ENCODE measurements around the gene HSDL2. TPM values are rescaled to one million over a fixed set of nuclear protein-coding genes. Genes with fewer than 3 reads are reported as not detected.

HSDL2 gene
- total and polyA plus RNA-seq, 2 of the 4 experiments (the other 2 are of a cell fraction) = 17.7 to 65.8 TPM

DNA sequence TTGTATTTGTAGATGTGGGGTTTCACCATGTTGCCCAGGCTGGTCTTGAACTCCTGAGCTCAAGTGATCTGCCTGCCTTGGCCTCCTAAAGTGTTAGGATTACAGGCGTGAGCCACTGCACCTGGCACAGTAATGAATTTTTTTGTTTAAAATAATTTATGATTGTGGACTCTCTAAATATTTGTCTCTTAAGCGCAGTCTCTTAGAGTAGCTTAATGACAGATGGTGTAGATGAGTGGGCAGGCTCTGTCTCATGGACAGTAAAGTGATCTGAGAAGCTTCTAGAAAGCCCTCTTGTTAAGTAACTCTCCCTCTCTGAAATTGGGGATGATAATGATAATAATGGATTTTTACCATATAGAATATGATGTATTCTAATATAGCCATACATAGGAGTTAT is 59.3 kb downstream of the HSDL2 start:
- no peak for ATAC-seq (ENCODE audit: low read depth)
- H3K23ac ChIP-seq (ENCODE audit: low read depth, low read length) = no peak overlapping the region
- no peak overlapping the region for H2AFZ ChIP-seq (replicated peaks; ENCODE audit: low read length, poor library complexity)
- H3K4ac ChIP-seq (ENCODE audit: low read depth, low read length) = no peak overlapping the region
- peaks cover 2% of the 10 kb centered on the region; the same call in 1 of the 2 replicates for H3K9me1 ChIP-seq (ENCODE audit: insufficient read depth, low read length)
- H2BK20ac ChIP-seq (ENCODE audit: low read depth, low read length) = no peak overlapping the region
- TF ChIP-seq RFX5 (IDR thresholded peaks at IDR 0.05; ENCODE audit: low read depth, low read length) (no peak), RAD21 (IDR thresholded peaks at IDR 0.05; ENCODE audit: low read length) (no peak), MAZ (IDR thresholded peaks at IDR 0.05; ENCODE audit: borderline replicate concordance, low read depth, low read length) (no peak)
- TF ChIP-seq, protein P1, sequence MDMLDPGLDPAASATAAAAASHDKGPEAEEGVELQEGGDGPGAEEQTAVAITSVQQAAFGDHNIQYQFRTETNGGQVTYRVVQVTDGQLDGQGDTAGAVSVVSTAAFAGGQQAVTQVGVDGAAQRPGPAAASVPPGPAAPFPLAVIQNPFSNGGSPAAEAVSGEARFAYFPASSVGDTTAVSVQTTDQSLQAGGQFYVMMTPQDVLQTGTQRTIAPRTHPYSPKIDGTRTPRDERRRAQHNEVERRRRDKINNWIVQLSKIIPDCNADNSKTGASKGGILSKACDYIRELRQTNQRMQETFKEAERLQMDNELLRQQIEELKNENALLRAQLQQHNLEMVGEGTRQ (IDR thresholded peaks at IDR 0.05; ENCODE audit: low read depth, low read length) = no peak
- H3K27ac ChIP-seq (ENCODE audit: insufficient read depth, low read length) = no peak overlapping the region
- no peaks in the 10 kb centered on the region for H3K4me1 ChIP-seq (ENCODE audit: control insufficient read depth, insufficient read depth, low read length)
- no peak overlapping the region for H3K4me2 ChIP-seq (ENCODE audit: low read depth, low read length)
- POLR2A ChIA-PET (ENCODE audit: unreplicated experiment) = no interaction called here
- dilution Hi-C loops (cut with HindIII; ENCODE audit: low sequenced_read_pairs, unreplicated experiment) = no loop called here
- no peak overlapping the region for H4K8ac ChIP-seq (ENCODE audit: low read depth in 2 of 2, low read length in 2 of 2)
- H3K36me3 ChIP-seq (ENCODE audit: control insufficient read depth, insufficient read depth, low read length) = peaks cover 7% of the 10 kb centered on the region
- DNase-seq = no peak
- H3K9ac ChIP-seq (ENCODE audit: low read depth, low read length) = no peak overlapping the region
- in situ Hi-C loops (cut with MboI; ENCODE audit: low sequenced_read_pairs) = no loop called here
- CTCF ChIA-PET = no interaction called here
- H3K18ac ChIP-seq (ENCODE audit: low read depth, low read length) = no peak overlapping the region
- BruUV-seq (replicated peaks) = no TSS peak
- H3K56ac ChIP-seq (ENCODE audit: extremely low read depth, insufficient read depth, low read length) = no peak overlapping the region
- H2AK5ac ChIP-seq (ENCODE audit: low read depth, low read length) = no peak overlapping the region
- H2AK9ac ChIP-seq (replicated peaks; ENCODE audit: low read depth, low read length, poor library complexity) = no peak overlapping the region
- H3K79me1 ChIP-seq (ENCODE audit: low read depth in 1 of 2, low read length in 2 of 2) = no peaks in the 10 kb centered on the region
- intact Hi-C loops (cut with micrococcal nuclease) = no loop called here
- H4K91ac ChIP-seq (ENCODE audit: insufficient read depth, low read depth, low read length) = no peak overlapping the region
- no peaks in the 10 kb centered on the region for H3K9me3 ChIP-seq (ENCODE audit: control insufficient read depth, insufficient read depth, low read length)
- WGBS, 2 experiments (ENCODE audit: extremely low coverage in 2 of 2, insufficient read length in 1 of 2) = no CpG with 5 or more reads among the region's 2 CpGs
- no peaks in the 10 kb centered on the region for H3K27me3 ChIP-seq (ENCODE audit: control insufficient read depth, insufficient read depth, low read length)
- no peak overlapping the region for H4K5ac ChIP-seq (ENCODE audit: low read depth, low read length)
- no peak overlapping the region for H2BK120ac ChIP-seq (ENCODE audit: low read depth, low read length)
- no peak overlapping the region for H3K4me3 ChIP-seq (ENCODE audit: insufficient read depth, low read depth, low read length)
- H2BK5ac ChIP-seq (ENCODE audit: low read depth, low read length, poor library complexity, severe bottlenecking) = no peak overlapping the region
- H2BK15ac ChIP-seq (ENCODE audit: low read depth, low read length) = no peak overlapping the region
- no peaks in the 10 kb centered on the region for H4K20me1 ChIP-seq (ENCODE audit: insufficient read depth, low read length)
- H3K14ac ChIP-seq (replicated peaks; ENCODE audit: low read depth, low read length) = no peak overlapping the region
